ENCODE results near the gene ICAM4. TPM values are rescaled to one million over a fixed set of nuclear protein-coding genes. Genes with fewer than 3 reads are reported as not detected.
A peak's percentile ranks its signal among the peaks of the same experiment; 100 is the strongest.

ICAM4 gene
- 30.5 TPM for total RNA-seq (2013)
- polyA plus RNA-seq (10 to 100 TPM in 2 of 3 donors, 1 to 10 TPM in 1; 5.5 to 17.3 (median 11.2) TPM), polyA minus RNA-seq (11.1 and 11.9 TPM in 2 replicates), total RNA-seq (5.8 to 139 (median 25.9) reads per million in 11 experiments)

GRCh38 chr19:10286803-10287737 is at the start of gene ICAM4:
Gene ICAM4, plus strand, starts transcription at chr19:10286955. Its CDS starts 58 bp downstream, at chr19:10287013.
- TF ChIP-seq CTCF (IDR thresholded peaks at IDR 0.05), result no peak
- no peaks in the 10 kb centered on the region for H3K79me2 ChIP-seq (ENCODE audit: insufficient read depth, low read length)
- H3K4me1 ChIP-seq (ENCODE audit: control insufficient read depth in 1 of 2, insufficient read depth in 2 of 2, low read length in 2 of 2), result peaks cover 69 to 75% of the 10 kb centered on the region in 2 donors
- H3K27me3 ChIP-seq (ENCODE audit: control insufficient read depth in 2 of 2, insufficient read depth in 2 of 2, low read length in 2 of 2), result peaks cover 20 to 47% of the 10 kb centered on the region in 2 donors
- peak within 1 kb of the TSS; percentile 78 for H3K4me2 ChIP-seq (replicated peaks; ENCODE audit: extremely low read depth, low read length, poor library complexity, severe bottlenecking)
- H3K27ac ChIP-seq (ENCODE audit: low read depth in 1 of 2, low read length in 2 of 2), result peak within 1 kb of the TSS; percentile 18 to 51
- H4K20me1 ChIP-seq (ENCODE audit: insufficient read depth, low read length), result peaks cover 55% of the 10 kb centered on the region
- Mint-ChIP-seq H3K9me3 (peaks cover 0 to 31% (median 17%) of the 10 kb centered on the region in 7 donors), H3K27me3 (ENCODE audit: low read depth in 3 of 3) (peaks cover 36 to 53% (median 48%) of the 10 kb centered on the region in 3 donors), H3K4me1 (peaks cover 68% of the 10 kb centered on the region), H3K27ac (peak within 1 kb of the TSS; percentile 37 to 83 (median 64)), H3K4me3 (peak within 1 kb of the TSS; percentile 71 to 91), H3K36me3 (peaks cover 50 to 51% of the 10 kb centered on the region in 2 donors)
- H3K4me3 ChIP-seq (replicated peaks in 1 of 3; ENCODE audit: low read depth in 2 of 3, low read length in 3 of 3), result peak within 1 kb of the TSS; percentile 32 to 74 (median 55)
- peak in 2 of 3 donors; percentile 18 to 53 for DNase-seq
- peak within 1 kb of the TSS; percentile 67 for H2AFZ ChIP-seq (ENCODE audit: insufficient read depth, low read depth, low read length, poor library complexity, severe bottlenecking)
- H3K36me3 ChIP-seq (replicated peaks in 1 of 2; ENCODE audit: control insufficient read depth in 1 of 2, insufficient read depth in 2 of 2, low read length in 2 of 2), result peaks cover 36 to 40% of the 10 kb centered on the region in 2 donors
- 1% methylated on average over 54 of the region's 59 CpGs for WGBS (ENCODE audit: insufficient coverage)
- peaks cover 0 to 4% of the 10 kb centered on the region in 2 donors for H3K9me3 ChIP-seq (replicated peaks in 1 of 2; ENCODE audit: control insufficient read depth in 1 of 2, insufficient read depth in 1 of 2, low read length in 2 of 2)
- intact Hi-C loops (cut with micrococcal nuclease), result no loop called here
- H3K9ac ChIP-seq (ENCODE audit: insufficient read depth, low read length, poor library complexity, severe bottlenecking), result peak within 1 kb of the TSS; percentile 33

- no peak for TF ChIP-seq CTCF (IDR thresholded peaks at IDR 0.05)
- Mint-ChIP-seq H3K36me3 (no peaks in the 10 kb centered on the region), H3K9me3 (no peaks in the 10 kb centered on the region), H3K4me1 (peaks cover 14% of the 10 kb centered on the region), H3K27ac (no peak overlapping the region), H3K4me3 (no peak overlapping the region), H3K27me3 (ENCODE audit: low read depth in 3 of 3) (peaks cover 1 to 6% (median 5%) of the 10 kb centered on the region in 3 donors)
- intact Hi-C loops (cut with micrococcal nuclease), result loop anchor here in 1 of 2 donors (5.0 kb wide), 1 partner anchor 305 kb away; no protein-coding TSS in a partner anchor
- Histone ChIP-seq H3K4me2 (replicated peaks; ENCODE audit: extremely low read depth, low read length, poor library complexity, severe bottlenecking) (no peak overlapping the region), H3K9me3 (replicated peaks in 1 of 2; ENCODE audit: control insufficient read depth in 1 of 2, insufficient read depth in 1 of 2, low read length in 2 of 2) (no peaks in the 10 kb centered on the region), H3K4me1 (ENCODE audit: control insufficient read depth in 1 of 2, insufficient read depth in 2 of 2, low read length in 2 of 2) (peaks cover 11 to 19% of the 10 kb centered on the region in 2 donors), H3K4me3 (replicated peaks in 1 of 3; ENCODE audit: low read depth in 2 of 3, low read length in 3 of 3) (no peak overlapping the region), H3K27me3 (ENCODE audit: control insufficient read depth in 2 of 2, insufficient read depth in 2 of 2, low read length in 2 of 2) (no peaks in the 10 kb centered on the region), H2AFZ (ENCODE audit: insufficient read depth, low read depth, low read length, poor library complexity, severe bottlenecking) (no peak overlapping the region), H3K79me2 (ENCODE audit: insufficient read depth, low read length) (no peaks in the 10 kb centered on the region), H3K9ac (ENCODE audit: insufficient read depth, low read length, poor library complexity, severe bottlenecking) (no peak overlapping the region), H3K27ac (ENCODE audit: low read depth in 1 of 2, low read length in 2 of 2) (no peak overlapping the region), H4K20me1 (ENCODE audit: insufficient read depth, low read length) (no peaks in the 10 kb centered on the region), H3K36me3 (replicated peaks in 1 of 2; ENCODE audit: control insufficient read depth in 1 of 2, insufficient read depth in 2 of 2, low read length in 2 of 2) (no peaks in the 10 kb centered on the region)
- WGBS (ENCODE audit: insufficient coverage), result 100% methylated on average over 1 of the region's 6 CpGs
- no peak for DNase-seq
These were observed 49.1 kb upstream of the ICAM4 start for GRCh38 chr19:10237702-10238101.

All from CD14-positive monocyte (primary cell).